Sigmoid colon (tissue), 7 donors: Measurements from ENCODE around the gene FTL. TPM values are rescaled to one million over a fixed set of nuclear protein-coding genes. Genes with fewer than 3 reads are reported as not detected.

ENCODE experiments used
- DNase-seq: peaks from one replicate; pipeline ENCODE4 v3.0.0-alpha.2; 2019
- H3K27ac ChIP-seq, 4 donors: fragments of 200-600 bp; sonication (generic); one replicate each; pipeline ENCODE4 v1.5.1; 2016 to 2019; ENCODE audit warnings: mild to moderate bottlenecking in 1 of 4
- H3K27me3 ChIP-seq, 3 donors: fragments of 200-600 bp; sonication (generic); one replicate each; pipeline ENCODE4 v1.5.1; 2019; ENCODE audit warnings: mild to moderate bottlenecking in 1 of 3
- H3K36me3 ChIP-seq, 4 donors: fragments of 200-600 bp; sonication (generic); one replicate each; pipeline ENCODE4 v1.5.1; 2016 to 2019
- H3K4me1 ChIP-seq, 4 donors: fragments of 200-600 bp; sonication (generic); one replicate each; pipeline ENCODE4 v1.5.1; 2017 to 2019
- H3K4me3 ChIP-seq, 4 donors: fragments of 200-600 bp; sonication (generic); one replicate each; pipeline ENCODE4 v1.5.1; 2017 to 2019; ENCODE audit warnings: mild to moderate bottlenecking in 2 of 4, moderate library complexity in 1 of 4
- H3K9me3 ChIP-seq, 4 donors: fragments of 200-600 bp in 3 of 4; sonication (generic) in 3 of 4; one replicate each; pipeline versions ENCODE4 v1.5.1 to v1.6.1; 2013 to 2019
- EP300 ChIP-seq, 4 donors: sonication (generic); formaldehyde crosslinking; IDR thresholded peaks; one replicate each; pipeline ENCODE4 v1.6.1; 2017; ENCODE audit warnings: antibody characterized with exemption in 4 of 4
- POLR2A ChIP-seq, 2 donors: fragments of 450-650 bp; IDR thresholded peaks; one replicate each; pipeline ENCODE4 v1.6.1; 2016; ENCODE audit warnings: antibody characterized with exemption in 2 of 2, mild to moderate bottlenecking in 2 of 2, moderate library complexity in 2 of 2
- POLR2AphosphoS5 ChIP-seq, 4 donors: sonication (generic); formaldehyde crosslinking; IDR thresholded peaks; one replicate each; pipeline ENCODE4 v1.6.1; 2017; ENCODE audit warnings: antibody characterized with exemption in 4 of 4
- WGBS, 2 donors: extraction: QIAGEN DNeasy Blood & Tissue Kit; methylation state at CpG; one replicate each; pipeline ENCODE4 v1.1.7; 2013; 5-methylcytosine and 5-hydroxymethylcytosine counted together
- intact Hi-C: fragments of 100-400 bp; cut with DNase I; formaldehyde crosslinking; loops from one replicate; pipeline ENCODE4 v1.15.1; 2023
- polyA plus RNA-seq, 3 donors: library from polyadenylated mRNA; stranded (reverse); fragments of 200-250 nt; gene quantifications; one replicate each; pipeline ENCODE4 v1.2.3, GENCODE V29; 2013
- total RNA-seq, 4 donors: library from RNA; depleted of rRNA; stranded (reverse); fragments of >200 nt; gene quantifications; one replicate each; pipeline ENCODE4 v1.1.0, GENCODE V29; 2016
- TF ChIP-seq, protein P1 (sequence below), 4 experiments: fragments of 450-650 bp in 3 of 4; fragments of 200-600 bp in 1 of 4; IDR thresholded peaks; one replicate each; pipeline ENCODE4 v1.5.1; 2016 to 2019; ENCODE audit warnings: antibody characterized with exemption in 4 of 4, mild to moderate bottlenecking in 3 of 4, moderate library complexity in 2 of 4
- donor health status: healthy with polysubstance abuse.
- donor health status: Bipolar disorder and iron deficiency.
- donor health status: healthy.

FTL gene
- total and polyA plus RNA-seq, 7 donors = 2,871 to 9,923 (median 3,503) TPM

DNA sequence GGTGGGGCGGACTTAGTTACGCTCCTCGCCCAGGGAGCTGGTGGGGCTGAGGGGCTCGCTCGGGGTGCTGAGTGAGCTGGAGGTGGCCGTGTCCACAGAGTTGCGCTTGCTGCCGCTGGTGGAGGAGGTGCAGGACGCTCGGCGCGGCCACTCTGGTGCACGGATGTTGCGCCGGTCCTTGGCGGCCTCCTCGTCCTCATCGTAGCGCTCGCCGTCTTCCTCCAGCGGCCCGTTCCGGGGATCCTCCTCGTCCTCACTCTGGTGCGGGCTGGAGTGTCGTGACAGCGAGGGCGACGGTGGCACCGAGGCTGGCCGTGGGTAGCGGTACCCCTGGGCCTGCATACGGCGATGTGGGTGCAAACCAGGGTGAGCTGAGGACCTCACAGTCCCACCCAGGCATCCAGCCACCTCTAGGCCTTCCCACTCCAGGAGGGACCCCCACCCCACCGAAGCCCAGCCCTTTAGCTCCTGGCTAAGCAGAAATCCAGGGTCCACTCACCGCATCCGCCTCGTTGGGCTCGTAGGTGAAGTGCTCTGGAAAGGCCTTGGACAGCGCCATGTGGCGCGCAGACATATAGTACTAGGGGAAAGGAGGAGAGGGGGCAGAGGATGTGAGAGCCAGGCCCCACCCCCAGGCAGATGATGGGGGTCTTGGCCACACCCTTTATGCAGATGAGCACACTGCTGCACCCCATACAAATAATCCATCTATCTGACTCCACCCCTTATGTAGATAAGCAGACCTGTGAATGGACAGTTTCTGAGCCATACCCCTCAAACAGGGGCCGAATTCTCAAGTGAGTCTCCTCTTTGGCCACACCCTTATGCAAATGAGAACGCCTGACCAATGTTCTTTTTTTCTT lies 4.4 kb downstream of the FTL start:
- DNase-seq = peak; percentile 61
- Histone ChIP-seq H3K4me1 (peaks cover 0 to 32% (median 29%) of the 10 kb centered on the region in 4 donors), H3K27ac (no peak overlapping the region)

DNA sequence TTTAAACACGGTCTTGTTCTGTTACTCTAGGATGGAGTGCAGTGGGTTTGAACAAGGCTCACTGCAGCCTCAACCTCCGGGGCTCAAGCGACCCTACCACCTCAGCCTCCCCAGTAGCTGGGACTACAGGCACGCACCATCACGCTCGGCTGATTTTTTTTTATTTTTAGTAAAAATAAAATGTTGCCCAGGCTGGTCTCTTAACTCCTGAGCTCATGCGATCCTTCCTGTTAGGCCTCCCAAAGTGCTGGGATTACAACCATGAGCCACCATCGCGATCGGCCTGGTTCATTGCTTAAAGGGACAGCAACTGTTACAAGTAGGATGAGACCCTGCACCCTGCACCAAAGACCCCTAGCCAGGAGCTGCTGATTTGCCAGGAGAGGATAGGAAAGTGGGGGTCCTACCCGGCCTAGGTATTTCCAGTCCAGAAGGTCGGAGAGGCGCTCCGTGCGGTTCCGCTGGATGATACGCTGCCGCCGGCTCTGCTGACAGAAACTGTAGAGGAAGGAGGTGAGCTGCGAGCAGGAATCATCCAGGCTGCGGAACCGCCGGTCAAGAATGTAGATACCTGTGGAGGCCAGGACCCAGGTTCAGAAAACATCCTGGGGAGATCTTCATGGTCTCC lies 5.1 kb downstream of the FTL start:
- no peaks in the 10 kb centered on the region for H3K9me3 ChIP-seq
- peaks cover 0 to 29% (median 25%) of the 10 kb centered on the region in 4 donors for H3K4me1 ChIP-seq
- intact Hi-C loops = loop anchor here (2.0 kb wide), 1 partner anchor 181 kb away; no protein-coding TSS in a partner anchor
- TF ChIP-seq POLR2AphosphoS5 (IDR thresholded peaks at IDR 0.05) = no peak
- TF ChIP-seq POLR2A (IDR thresholded peaks at IDR 0.05) = no peak
- TF ChIP-seq, protein P1, sequence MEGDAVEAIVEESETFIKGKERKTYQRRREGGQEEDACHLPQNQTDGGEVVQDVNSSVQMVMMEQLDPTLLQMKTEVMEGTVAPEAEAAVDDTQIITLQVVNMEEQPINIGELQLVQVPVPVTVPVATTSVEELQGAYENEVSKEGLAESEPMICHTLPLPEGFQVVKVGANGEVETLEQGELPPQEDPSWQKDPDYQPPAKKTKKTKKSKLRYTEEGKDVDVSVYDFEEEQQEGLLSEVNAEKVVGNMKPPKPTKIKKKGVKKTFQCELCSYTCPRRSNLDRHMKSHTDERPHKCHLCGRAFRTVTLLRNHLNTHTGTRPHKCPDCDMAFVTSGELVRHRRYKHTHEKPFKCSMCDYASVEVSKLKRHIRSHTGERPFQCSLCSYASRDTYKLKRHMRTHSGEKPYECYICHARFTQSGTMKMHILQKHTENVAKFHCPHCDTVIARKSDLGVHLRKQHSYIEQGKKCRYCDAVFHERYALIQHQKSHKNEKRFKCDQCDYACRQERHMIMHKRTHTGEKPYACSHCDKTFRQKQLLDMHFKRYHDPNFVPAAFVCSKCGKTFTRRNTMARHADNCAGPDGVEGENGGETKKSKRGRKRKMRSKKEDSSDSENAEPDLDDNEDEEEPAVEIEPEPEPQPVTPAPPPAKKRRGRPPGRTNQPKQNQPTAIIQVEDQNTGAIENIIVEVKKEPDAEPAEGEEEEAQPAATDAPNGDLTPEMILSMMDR (IDR thresholded peaks at IDR 0.05) = no peak
- no peak for TF ChIP-seq EP300 (IDR thresholded peaks at IDR 0.05)
- WGBS, 2 donors = 91 to 93% methylated on average over 23 of the region's 23 CpGs
- DNase-seq = no peak
- peaks cover 17 to 77% (median 41%) of the 10 kb centered on the region in 4 donors for H3K36me3 ChIP-seq
- peak overlapping the region in 2 of 4 donors; percentile 30 to 35 for H3K27ac ChIP-seq
- H3K27me3 ChIP-seq = no peaks in the 10 kb centered on the region
- no peak overlapping the region for H3K4me3 ChIP-seq

More for the DNA sequence above, 4.4 kb downstream of the FTL start:
- H3K9me3 ChIP-seq = no peaks in the 10 kb centered on the region
- no peaks in the 10 kb centered on the region for H3K27me3 ChIP-seq
- H3K4me3 ChIP-seq = no peak overlapping the region
- peaks cover 17 to 74% (median 38%) of the 10 kb centered on the region in 4 donors for H3K36me3 ChIP-seq
- no peak for TF ChIP-seq POLR2AphosphoS5 (IDR thresholded peaks at IDR 0.05)
- no peak for TF ChIP-seq POLR2A (IDR thresholded peaks at IDR 0.05)
- no peak for TF ChIP-seq EP300 (IDR thresholded peaks at IDR 0.05)
- TF ChIP-seq, protein P1 (IDR thresholded peaks at IDR 0.05) = no peak
- WGBS, 2 donors = 95 to 96% methylated on average over 45 of the region's 45 CpGs
- intact Hi-C loops = loop anchor here (2.0 to 10.0 kb wide), 2 partner anchors 181 to 335 kb away; partner anchors contain the start of gene DBP

DNA sequence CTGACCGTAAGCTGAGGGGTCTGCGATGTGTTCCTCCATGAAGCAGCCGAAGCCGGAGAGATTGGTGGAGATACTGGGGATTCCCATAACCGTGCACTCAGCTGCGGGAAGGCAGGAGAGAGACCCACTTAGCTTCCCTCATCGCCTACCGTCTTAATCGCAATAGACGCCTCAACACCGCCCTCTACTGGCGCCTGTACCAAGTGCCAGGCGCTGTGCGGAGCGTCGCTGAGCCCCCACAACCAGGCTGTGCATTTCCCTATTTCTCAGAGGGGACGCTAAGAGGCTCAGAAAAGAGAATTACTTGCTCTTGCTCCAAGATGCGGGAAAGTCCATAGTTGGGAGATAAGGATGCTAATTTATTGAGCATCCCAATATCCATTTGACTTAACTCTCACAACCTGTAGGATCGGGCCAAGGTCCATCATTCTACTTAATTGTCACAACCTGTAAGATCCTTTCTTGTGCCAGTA lies 5.8 kb downstream of the FTL start:
- H3K27ac ChIP-seq = peak overlapping the region in 2 of 4 donors; percentile 30 to 35
- intact Hi-C loops = loop anchor here (2.0 kb wide), 1 partner anchor 182 kb away; no protein-coding TSS in a partner anchor
- no peak for TF ChIP-seq POLR2A (IDR thresholded peaks at IDR 0.05)
- TF ChIP-seq EP300 (IDR thresholded peaks at IDR 0.05) = no peak
- peak in 2 of 4 donors; percentile 11 to 33 for TF ChIP-seq POLR2AphosphoS5 (IDR thresholded peaks at IDR 0.05)
- TF ChIP-seq, protein P1 (IDR thresholded peaks at IDR 0.05) = peak; percentile 85 to 96 (median 88)
- WGBS, 2 donors = 20% methylated on average over 19 of the region's 19 CpGs
- no peak overlapping the region for H3K4me3 ChIP-seq
- peaks cover 17 to 78% (median 41%) of the 10 kb centered on the region in 4 donors for H3K36me3 ChIP-seq
- peaks cover 0 to 29% (median 24%) of the 10 kb centered on the region in 4 donors for H3K4me1 ChIP-seq
- no peaks in the 10 kb centered on the region for H3K27me3 ChIP-seq
- H3K9me3 ChIP-seq = no peaks in the 10 kb centered on the region
- DNase-seq = peak; percentile 86

DNA sequence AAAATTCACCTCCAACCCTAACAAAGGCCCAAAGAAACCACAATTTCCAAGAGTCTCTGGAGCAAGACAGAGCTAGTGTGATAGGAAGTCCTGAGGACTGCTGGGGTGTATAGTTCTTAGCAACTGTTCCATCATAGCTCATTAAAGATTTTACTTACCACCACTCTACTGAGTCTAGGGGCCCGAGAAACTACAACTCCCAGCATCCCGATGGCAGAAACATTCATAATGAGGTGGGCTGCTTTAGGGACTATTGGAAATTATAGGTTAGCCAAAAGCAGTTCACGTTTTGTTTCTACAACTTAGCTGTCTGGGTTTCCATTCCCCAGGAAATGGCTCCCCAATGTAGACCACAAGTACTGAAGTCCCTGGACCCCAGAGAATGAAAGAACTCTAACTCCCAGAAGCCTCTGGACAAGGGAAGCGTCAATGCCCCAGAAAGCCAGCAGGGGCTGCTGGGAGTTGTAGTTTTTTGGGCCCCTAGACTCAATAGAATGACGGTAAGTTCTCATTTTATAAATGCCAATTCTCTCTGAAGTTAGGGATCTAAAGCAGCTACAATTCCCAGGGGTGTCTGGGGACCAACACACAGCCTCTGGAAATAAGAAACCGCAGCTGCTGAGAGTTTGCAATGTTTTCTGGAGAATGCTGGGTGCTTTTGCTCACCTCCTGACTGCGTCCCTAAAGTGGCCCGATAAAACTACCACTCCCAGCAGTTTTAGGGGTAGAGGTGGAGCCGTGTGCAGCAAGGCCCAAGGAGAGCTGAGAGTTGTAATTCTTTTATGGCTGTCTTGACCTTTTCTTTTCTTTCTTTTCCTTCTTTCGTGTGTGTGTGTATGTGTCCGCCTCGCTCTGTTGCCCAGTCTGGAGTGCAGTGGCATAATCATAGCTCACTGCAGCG lies 11.1 kb downstream of the FTL start:
- H3K27ac ChIP-seq = peak overlapping the region in 1 of 4 donors; percentile 88
- no peaks in the 10 kb centered on the region for H3K27me3 ChIP-seq
- TF ChIP-seq, protein P1 (IDR thresholded peaks at IDR 0.05) = no peak
- no peak for TF ChIP-seq POLR2A (IDR thresholded peaks at IDR 0.05)
- no peak for TF ChIP-seq EP300 (IDR thresholded peaks at IDR 0.05)
- TF ChIP-seq POLR2AphosphoS5 (IDR thresholded peaks at IDR 0.05) = no peak
- WGBS, 2 donors = 91 to 93% methylated on average over 13 of the region's 13 CpGs
- H3K4me1 ChIP-seq = peaks cover 0 to 16% (median 14%) of the 10 kb centered on the region in 4 donors
- DNase-seq = no peak
- no peak overlapping the region for H3K4me3 ChIP-seq
- no peaks in the 10 kb centered on the region for H3K9me3 ChIP-seq
- intact Hi-C loops = no loop called here
- peaks cover 6 to 67% (median 16%) of the 10 kb centered on the region in 4 donors for H3K36me3 ChIP-seq
